T-cell (primary cell): Measurements from ENCODE around the gene HSD11B1L. TPM values are rescaled to one million over a fixed set of nuclear protein-coding genes. Genes with fewer than 3 reads are reported as not detected.

ENCODE experiments used
- ATAC-seq, 4 experiments: fragments of 200-7000 bp in 3 of 4; fragments of 150-1000 bp in 1 of 4; cut with Tn5 transposase; replicated peaks in 1 of 4; 1 replicate in 3 of 4; 2 replicates in 1 of 4; pipeline ENCODE4 v1.10.0; 2021; ENCODE audit warnings: moderate library complexity in 3 of 4, mild to moderate bottlenecking in 2 of 4, moderate number of reproducible peaks in 1 of 4
- CTCF ChIA-PET, 2 donors: fragments of 300-600 bp; sonication (Branson Sonifier 250); formaldehyde crosslinking; loops; one replicate each; lab custom pipeline; 2022; ENCODE audit warnings: antibody characterized with exemption in 2 of 2; lab: Charles Lee
- POLR2A ChIA-PET, 2 donors: fragments of 300-600 bp; sonication (Branson Sonifier 250); formaldehyde crosslinking; loops; one replicate each; lab custom pipeline; 2022; ENCODE audit warnings: antibody characterized with exemption in 2 of 2; lab: Charles Lee
- DNase-seq, 35 experiments: peaks; one replicate each; pipeline versions ENCODE4 v3.0.0 to v3.0.0-alpha.2; 2013 to 2023
- H3K27ac ChIP-seq: one replicate; pipeline ENCODE4 v1.5.1; 2013; ENCODE audit warnings: low read length
- H3K27me3 ChIP-seq, 2 experiments: replicated peaks in 1 of 2; 1 replicate in 1 of 2; 2 replicates in 1 of 2; pipeline versions ENCODE4 v1.6.1 to v1.7.0; 2013; ENCODE audit warnings: low read length in 1 of 2, mixed read lengths in 1 of 2; ENCODE audit not compliant: control insufficient read depth in 2 of 2, insufficient read depth in 2 of 2; ENCODE audit errors: extremely low read depth in 1 of 2
- H3K36me3 ChIP-seq, 2 donors: 1 replicate in 1 of 2; 2 replicates in 1 of 2; pipeline versions ENCODE4 v1.6.1 to v1.7.0; 2013; ENCODE audit warnings: low read length in 1 of 2; ENCODE audit not compliant: control insufficient read depth in 2 of 2, insufficient read depth in 1 of 2; ENCODE audit errors: extremely low read depth in 1 of 2
- H3K4me1 ChIP-seq, 2 experiments: 1 replicate in 1 of 2; 2 replicates in 1 of 2; pipeline versions ENCODE4 v1.6.1 to v1.7.0; 2013; ENCODE audit warnings: low read length in 2 of 2, mixed read lengths in 1 of 2; ENCODE audit not compliant: insufficient read depth in 2 of 2, control insufficient read depth in 1 of 2; ENCODE audit errors: extremely low read depth in 1 of 2
- H3K4me3 ChIP-seq, 2 donors: 1 replicate in 1 of 2; 2 replicates in 1 of 2; pipeline versions ENCODE4 v1.5.1 to v1.7.0; 2013; ENCODE audit warnings: mild to moderate bottlenecking in 2 of 2, low read length in 1 of 2, moderate library complexity in 1 of 2; ENCODE audit not compliant: control insufficient read depth in 1 of 2; ENCODE audit errors: extremely low read depth in 1 of 2
- H3K9me3 ChIP-seq: 2 replicates; pipeline ENCODE4 v1.7.0; 2013
- H3K27ac Mint-ChIP-seq, 2 donors: one replicate each; pipeline ENCODE4 v1.8.0; 2020 to 2021; ENCODE audit warnings: mild to moderate bottlenecking in 2 of 2, mixed read lengths in 2 of 2
- H3K27me3 Mint-ChIP-seq, 2 donors: one replicate each; pipeline ENCODE4 v1.8.0; 2021 to 2022; ENCODE audit warnings: mixed read lengths in 2 of 2
- H3K36me3 Mint-ChIP-seq: one replicate; pipeline ENCODE4 v1.8.0; 2021; ENCODE audit warnings: mixed read lengths
- H3K4me1 Mint-ChIP-seq, 3 donors: one replicate each; pipeline ENCODE4 v1.8.0; 2020 to 2022; ENCODE audit warnings: mixed read lengths in 3 of 3, mild to moderate bottlenecking in 1 of 3
- H3K4me3 Mint-ChIP-seq, 3 donors: one replicate each; pipeline ENCODE4 v1.8.0; 2020 to 2022; ENCODE audit warnings: mild to moderate bottlenecking in 3 of 3, mixed read lengths in 3 of 3, moderate library complexity in 3 of 3
- H3K9me3 Mint-ChIP-seq, 3 donors: one replicate each; pipeline ENCODE4 v1.8.0; 2020 to 2022; ENCODE audit warnings: mixed read lengths in 3 of 3
- WGBS: methylation state at CpG from one replicate; pipeline ENCODE4 v1.1.5; 2013; ENCODE audit warnings: missing lambda C conversion rate; ENCODE audit not compliant: insufficient coverage; 5-methylcytosine and 5-hydroxymethylcytosine counted together
- total RNA-seq, 35 experiments: library from RNA in 6 of 35; stranded (reverse) in 6 of 35; fragments of 120-200 nt in 1 of 35; gene quantifications; one replicate each; pipeline versions ENCODE4 v1.2.1 to v1.2.4 and lab custom pipeline; 2013 to 2026

The HSD11B1L gene
- total RNA-seq, 5 donors from 2014 or later (not counting 1 experiment from before 2014, with no cell fraction given) = 3.2 to 6.1 (median 4.4) TPM

- H3K4me1 ChIP-seq = no peaks in the 10 kb centered on the region
- H3K27ac Mint-ChIP-seq = no peak overlapping the region
- H3K27me3 ChIP-seq = no peaks in the 10 kb centered on the region
- DNase-seq (no peak), ATAC-seq (no peak)
- no peaks in the 10 kb centered on the region for H3K9me3 ChIP-seq
- no peak overlapping the region for H3K27ac ChIP-seq
- WGBS = 90% methylated on average over 23 of the region's 25 CpGs
- ChIA-PET CTCF (interaction anchor here in 1 of 2 donors (0.6 kb wide), 1 partner anchor 36 kb away, joined by 7 read pairs; no protein-coding TSS in a partner anchor), POLR2A (interaction anchor here (0.5 to 0.6 kb wide), 2 partner anchors 8 to 39 kb away, joined by 4 to 5 read pairs; partner anchors contain the start of genes CATSPERD (in 1 of the 2) and LONP1 (in 1 of the 2))
- H3K4me3 ChIP-seq = no peak overlapping the region
- no peak overlapping the region for H3K4me3 Mint-ChIP-seq
- H3K36me3 Mint-ChIP-seq = peaks cover 17% of the 10 kb centered on the region
- peaks cover 29 to 53% of the 10 kb centered on the region in 2 donors for H3K36me3 ChIP-seq
- H3K9me3 Mint-ChIP-seq = no peaks in the 10 kb centered on the region
- H3K27me3 Mint-ChIP-seq = no peaks in the 10 kb centered on the region
- H3K4me1 Mint-ChIP-seq = peaks cover 0 to 6% (median 5%) of the 10 kb centered on the region in 3 donors
These were observed 30.9 kb downstream of the HSD11B1L start for GRCh38 chr19:5711713-5712161.

GRCh38 chr19:5713228-5713627, 32.4 kb downstream of the HSD11B1L start:
- POLR2A ChIA-PET = interaction anchor here in 1 of 2 donors (0.6 kb wide), 1 partner anchor 278 kb away, joined by 3 read pairs; no protein-coding TSS in a partner anchor
- WGBS = 89% methylated on average over 6 of the region's 9 CpGs
- Histone ChIP-seq H3K27ac (no peak overlapping the region), H3K4me1 (peaks cover under 1 to 12% of the 10 kb centered on the region in 2 experiments), H3K4me3 (no peak overlapping the region), H3K36me3 (peaks cover 21 to 51% of the 10 kb centered on the region in 2 donors), H3K9me3 (no peaks in the 10 kb centered on the region), H3K27me3 (no peaks in the 10 kb centered on the region)
- CTCF ChIA-PET = no interaction called here
- no peak for ATAC-seq
- DNase-seq = no peak
- Mint-ChIP-seq H3K36me3 (peaks cover 12% of the 10 kb centered on the region), H3K4me1 (peaks cover 8 to 18% (median 16%) of the 10 kb centered on the region in 3 donors), H3K27ac (no peak overlapping the region), H3K4me3 (no peak overlapping the region), H3K9me3 (no peaks in the 10 kb centered on the region), H3K27me3 (no peaks in the 10 kb centered on the region)

- Histone ChIP-seq H3K36me3 (peaks cover 19 to 48% of the 10 kb centered on the region in 2 donors), H3K27me3 (no peaks in the 10 kb centered on the region), H3K4me1 (peaks cover 10 to 27% of the 10 kb centered on the region in 2 experiments), H3K9me3 (no peaks in the 10 kb centered on the region), H3K4me3 (no peak overlapping the region), H3K27ac (no peak overlapping the region)
- peaks cover 18 to 29% (median 29%) of the 10 kb centered on the region in 3 donors for H3K4me1 Mint-ChIP-seq
- DNase-seq (no peak), ATAC-seq (no peak)
- no peaks in the 10 kb centered on the region for H3K27me3 Mint-ChIP-seq
- H3K9me3 Mint-ChIP-seq = no peaks in the 10 kb centered on the region
- WGBS = no CpG with 5 or more reads among the region's 10 CpGs
- H3K4me3 Mint-ChIP-seq = no peak overlapping the region
- H3K36me3 Mint-ChIP-seq = peaks cover 12% of the 10 kb centered on the region
- no peak overlapping the region for H3K27ac Mint-ChIP-seq
- ChIA-PET CTCF (interaction anchor here in 1 of 2 donors (0.7 kb wide), 1 partner anchor 27 kb away, joined by 4 read pairs; no protein-coding TSS in a partner anchor), POLR2A (interaction anchor here in 1 of 2 donors (0.7 kb wide), 1 partner anchor 623 kb away, joined by 11 read pairs; no protein-coding TSS in a partner anchor)
These were observed 34.0 kb downstream of the HSD11B1L start for GRCh38 chr19:5714816-5715215.

GRCh38 chr19:5717215-5717935, 36.5 kb downstream of the HSD11B1L start:
- Histone ChIP-seq H3K36me3 (peaks cover 13 to 27% of the 10 kb centered on the region in 2 donors), H3K27me3 (no peaks in the 10 kb centered on the region), H3K27ac (no peak overlapping the region), H3K4me3 (no peak overlapping the region), H3K9me3 (no peaks in the 10 kb centered on the region), H3K4me1 (peaks cover 10 to 35% of the 10 kb centered on the region in 2 experiments)
- CTCF ChIA-PET = interaction anchor here in 1 of 2 donors (0.7 kb wide), 1 partner anchor 1076 kb away, joined by 6 read pairs; no protein-coding TSS in a partner anchor
- H3K27ac Mint-ChIP-seq = peak overlapping the region in 1 of 2 donors; percentile 49
- WGBS = 82% methylated on average over 6 of the region's 8 CpGs
- H3K27me3 Mint-ChIP-seq = no peaks in the 10 kb centered on the region
- H3K36me3 Mint-ChIP-seq = peaks cover 12% of the 10 kb centered on the region
- H3K4me1 Mint-ChIP-seq = peaks cover 24 to 33% (median 29%) of the 10 kb centered on the region in 3 donors
- H3K4me3 Mint-ChIP-seq = peak overlapping the region; percentile 3 to 55 (median 49)
- no peak for ATAC-seq
- POLR2A ChIA-PET = interaction anchor here in 1 of 2 donors (1.8 kb wide), 1 partner anchor 27 kb away, joined by 9 read pairs; the partner anchor contains the start of gene RPL36
- no peak for DNase-seq
- no peaks in the 10 kb centered on the region for H3K9me3 Mint-ChIP-seq

- DNase-seq = no peak
- Mint-ChIP-seq H3K36me3 (peaks cover 10% of the 10 kb centered on the region), H3K4me3 (peak overlapping the region; percentile 87 to 89 (median 89)), H3K4me1 (peaks cover 24 to 33% (median 29%) of the 10 kb centered on the region in 3 donors), H3K27ac (peak overlapping the region; percentile 49 to 83), H3K9me3 (no peaks in the 10 kb centered on the region), H3K27me3 (no peaks in the 10 kb centered on the region)
- no peak for ATAC-seq
- no peaks in the 10 kb centered on the region for H3K27me3 ChIP-seq
- WGBS = 47% methylated on average over 8 of the region's 14 CpGs
- CTCF ChIA-PET = interaction anchor here in 1 of 2 donors (0.7 kb wide), 1 partner anchor 1077 kb away, joined by 6 read pairs; no protein-coding TSS in a partner anchor
- no peak overlapping the region for H3K4me3 ChIP-seq
- H3K9me3 ChIP-seq = no peaks in the 10 kb centered on the region
- H3K4me1 ChIP-seq = peaks cover 10 to 35% of the 10 kb centered on the region in 2 experiments
- H3K36me3 ChIP-seq = peaks cover 8 to 20% of the 10 kb centered on the region in 2 donors
- POLR2A ChIA-PET = interaction anchor here (0.7 to 1.8 kb wide), 2 partner anchors 28 to 656 kb away, joined by 9 to 11 read pairs; partner anchors contain the start of gene RPL36 (in 1 of the 2)
- H3K27ac ChIP-seq = no peak overlapping the region
These were observed 37.3 kb downstream of the HSD11B1L start for GRCh38 chr19:5718037-5718578.
